H9 (cell line): ENCODE data around the gene TM7SF3. TPM values are rescaled to one million over a fixed set of nuclear protein-coding genes. Genes with fewer than 3 reads are reported as not detected.

Experiments
- DNase-seq: peaks from one replicate; pipeline ENCODE4 v3.0.0-alpha.2; 2017
- H2AFZ ChIP-seq: one replicate; pipeline ENCODE4 v1.6.1; 2013; ENCODE audit warnings: mild to moderate bottlenecking, low read length, control low read depth, moderate library complexity
- H2AK5ac ChIP-seq: 2 replicates; pipeline ENCODE4 v1.6.1; 2013; ENCODE audit warnings: low read length, control low read depth, mixed read lengths; ENCODE audit not compliant: insufficient read length
- H2BK120ac ChIP-seq: one replicate; pipeline ENCODE4 v1.6.1; 2013; ENCODE audit warnings: low read depth, mild to moderate bottlenecking, low read length, control low read depth, inconsistent platforms; ENCODE audit not compliant: poor library complexity, severe bottlenecking
- H2BK12ac ChIP-seq: 2 replicates; pipeline ENCODE4 v1.6.1; 2013; ENCODE audit warnings: low read length, control low read depth, mixed read lengths, low read depth; ENCODE audit not compliant: insufficient read length
- H2BK15ac ChIP-seq: 2 replicates; pipeline ENCODE4 v1.6.1; 2013; ENCODE audit warnings: low read depth, low read length, control low read depth
- H2BK20ac ChIP-seq: one replicate; pipeline ENCODE4 v1.6.1; 2013; ENCODE audit warnings: low read depth, mild to moderate bottlenecking, low read length, control low read depth, inconsistent platforms; ENCODE audit not compliant: poor library complexity, severe bottlenecking
- H2BK5ac ChIP-seq: 2 replicates; pipeline ENCODE4 v1.6.1; 2013; ENCODE audit warnings: low read length, control low read depth, mixed read lengths; ENCODE audit not compliant: insufficient read length
- H3K14ac ChIP-seq: 2 replicates; pipeline ENCODE4 v1.6.1; 2013; ENCODE audit warnings: low read length, control low read depth; ENCODE audit not compliant: insufficient read depth
- H3K18ac ChIP-seq: 2 replicates; pipeline ENCODE4 v1.6.1; 2013; ENCODE audit warnings: low read depth, mild to moderate bottlenecking, mixed read lengths, low read length, control low read depth; ENCODE audit not compliant: insufficient read length
- H3K23ac ChIP-seq: 2 replicates; pipeline ENCODE4 v1.6.1; 2013; ENCODE audit warnings: low read length, control low read depth, mixed read lengths, low read depth; ENCODE audit not compliant: insufficient read length
- H3K23me2 ChIP-seq: 2 replicates; pipeline ENCODE4 v1.6.1; 2013; ENCODE audit warnings: low read depth, mild to moderate bottlenecking, mixed read lengths, low read length, control low read depth; ENCODE audit not compliant: insufficient read length, poor library complexity, severe bottlenecking
- H3K27ac ChIP-seq: 2 replicates; pipeline ENCODE4 v1.5.1; 2013; ENCODE audit warnings: low read length, control low read depth, mixed read lengths, low read depth; ENCODE audit not compliant: insufficient read length
- H3K27me3 ChIP-seq: 2 replicates; pipeline ENCODE4 v1.6.1; 2013; ENCODE audit warnings: low read length, control low read depth, inconsistent platforms; ENCODE audit not compliant: insufficient read depth
- H3K4ac ChIP-seq: 2 replicates; pipeline ENCODE4 v1.6.1; 2013; ENCODE audit warnings: low read depth, mild to moderate bottlenecking, control low read depth, inconsistent platforms, low read length, moderate library complexity
- H3K4me1 ChIP-seq: 2 replicates; pipeline ENCODE4 v1.6.1; 2013; ENCODE audit warnings: low read length, control low read depth, inconsistent platforms; ENCODE audit not compliant: insufficient read depth
- H3K4me2 ChIP-seq: 2 replicates; pipeline ENCODE4 v1.6.1; 2013; ENCODE audit warnings: low read length, control low read depth, mixed read lengths; ENCODE audit not compliant: insufficient read length, insufficient read depth
- H3K56ac ChIP-seq: 2 replicates; pipeline ENCODE4 v1.6.1; 2013; ENCODE audit warnings: low read depth, mild to moderate bottlenecking, mixed read lengths, low read length, control low read depth; ENCODE audit not compliant: insufficient read length
- H3K79me1 ChIP-seq: 2 replicates; pipeline ENCODE4 v1.6.1; 2013; ENCODE audit warnings: low read depth, mild to moderate bottlenecking, moderate library complexity, low read length, control low read depth, inconsistent platforms; ENCODE audit not compliant: insufficient read depth, poor library complexity, severe bottlenecking
- H3K79me2 ChIP-seq: 2 replicates; pipeline ENCODE4 v1.6.1; 2013; ENCODE audit warnings: low read length, control low read depth, inconsistent platforms; ENCODE audit not compliant: insufficient read depth
- H3K9ac ChIP-seq: 2 replicates; pipeline ENCODE4 v1.6.1; 2013; ENCODE audit warnings: low read length, control low read depth, mixed read lengths; ENCODE audit not compliant: insufficient read length; ENCODE audit errors: extremely low read depth
- H3K9me3 ChIP-seq: one replicate; pipeline ENCODE4 v1.6.1; 2013; ENCODE audit warnings: low read depth, low read length, inconsistent platforms; ENCODE audit not compliant: control insufficient read depth
- H3T11ph ChIP-seq: one replicate; pipeline ENCODE4 v1.6.1; 2013; ENCODE audit warnings: mild to moderate bottlenecking, low read length, control low read depth, inconsistent platforms
- H4K20me1 ChIP-seq: one replicate; pipeline ENCODE4 v1.6.1; 2013; ENCODE audit not compliant: control insufficient read depth, insufficient read length, insufficient read depth
- H4K5ac ChIP-seq: 2 replicates; pipeline ENCODE4 v1.6.1; 2013; ENCODE audit warnings: low read depth, mild to moderate bottlenecking, mixed read lengths, low read length, control low read depth; ENCODE audit not compliant: insufficient read length
- H4K8ac ChIP-seq: replicated peaks from 2 replicates; pipeline ENCODE4 v1.6.1; 2013; ENCODE audit warnings: low read length, control low read depth, mixed read lengths, low read depth; ENCODE audit not compliant: insufficient read length
- H4K91ac ChIP-seq: 2 replicates; pipeline ENCODE4 v1.6.1; 2013; ENCODE audit warnings: low read depth, mild to moderate bottlenecking, moderate library complexity, mixed read lengths, low read length, control low read depth; ENCODE audit not compliant: insufficient read length
- H3K27ac Mint-ChIP-seq, 3 experiments: 2 replicates in 2 of 3; 3 replicates in 1 of 3; pipeline ENCODE4 v1.8.0; 2020 to 2021; ENCODE audit warnings: mixed read lengths in 3 of 3, mild to moderate bottlenecking in 1 of 3, moderate library complexity in 1 of 3
- H3K27me3 Mint-ChIP-seq: 2 replicates; pipeline ENCODE4 v1.8.0; 2021; ENCODE audit warnings: low read depth, mild to moderate bottlenecking, moderate library complexity, mixed read lengths
- H3K36me3 Mint-ChIP-seq, 3 experiments: 2 replicates in 2 of 3; 3 replicates in 1 of 3; pipeline ENCODE4 v1.8.0; 2020 to 2021; ENCODE audit warnings: low read depth in 3 of 3, mixed read lengths in 3 of 3; ENCODE audit not compliant: insufficient read depth in 1 of 3
- H3K4me1 Mint-ChIP-seq, 2 experiments: 2 replicates each; pipeline ENCODE4 v1.8.0; 2020; ENCODE audit warnings: mixed read lengths in 2 of 2
- H3K4me3 Mint-ChIP-seq, 2 experiments: 2 replicates in 1 of 2; 3 replicates in 1 of 2; pipeline ENCODE4 v1.8.0; 2020 to 2021; ENCODE audit warnings: mild to moderate bottlenecking in 2 of 2, mixed read lengths in 2 of 2, moderate library complexity in 1 of 2
- H3K9me3 Mint-ChIP-seq, 2 experiments: 2 replicates in 1 of 2; 3 replicates in 1 of 2; pipeline ENCODE4 v1.8.0; 2020; ENCODE audit warnings: mild to moderate bottlenecking in 2 of 2, mixed read lengths in 2 of 2, moderate library complexity in 1 of 2
- CTCF ChIP-seq: fragments of 200-600 bp; sonication (generic); conservative IDR thresholded peaks from 3 replicates; pipeline ENCODE4 v1.8.0; 2021; ENCODE audit warnings: antibody characterized with exemption, mild to moderate bottlenecking
- WGBS: extraction: QIAGEN DNeasy Blood & Tissue Kit; methylation state at CpG from one replicate; pipeline ENCODE4 v1.1.7; 2013; ENCODE audit warnings: missing lambda C conversion rate, low lambda C conversion rate, mixed read lengths; ENCODE audit not compliant: insufficient read length; ENCODE audit errors: extremely low coverage; 5-methylcytosine and 5-hydroxymethylcytosine counted together
- total RNA-seq: library from RNA; stranded (reverse); gene quantifications from 2 replicates; pipeline ENCODE4 v1.2.1, GENCODE V29; 2021

Gene TM7SF3
- total RNA-seq, 1 experiment from 2014 or later, result 74.9 TPM

- H3K23ac ChIP-seq, result no peak overlapping the region
- no peak for TF ChIP-seq CTCF
- WGBS, result no CpG with 5 or more reads among the region's 3 CpGs
- H2BK20ac ChIP-seq, result no peak overlapping the region
- H4K8ac ChIP-seq, result no peak overlapping the region
- no peak overlapping the region for H4K91ac ChIP-seq
- H3K9me3 Mint-ChIP-seq, result peaks cover 0 to 1% of the 10 kb centered on the region in 2 experiments; a peak in 1 of 5 replicates
- no peaks in the 10 kb centered on the region for H3K23me2 ChIP-seq
- no peak overlapping the region for H2BK12ac ChIP-seq
- no peak overlapping the region for H2BK5ac ChIP-seq
- no peaks in the 10 kb centered on the region for H3K4me1 ChIP-seq
- no peak overlapping the region for H3K56ac ChIP-seq
- no peaks in the 10 kb centered on the region for H3K9me3 ChIP-seq
- no peak for DNase-seq
- no peak overlapping the region for H3T11ph ChIP-seq
- no peaks in the 10 kb centered on the region for H3K79me1 ChIP-seq
- no peak overlapping the region for H3K27ac Mint-ChIP-seq
- H3K36me3 Mint-ChIP-seq, result no peaks in the 10 kb centered on the region
- no peaks in the 10 kb centered on the region for H3K79me2 ChIP-seq
- H4K20me1 ChIP-seq, result no peaks in the 10 kb centered on the region
- no peaks in the 10 kb centered on the region for H3K27me3 Mint-ChIP-seq
- no peak overlapping the region for H3K18ac ChIP-seq
- H4K5ac ChIP-seq, result no peak overlapping the region
- H3K4me3 Mint-ChIP-seq, result no peak overlapping the region
- H3K4me2 ChIP-seq, result no peak overlapping the region
- H3K14ac ChIP-seq, result no peak overlapping the region
- H3K27me3 ChIP-seq, result no peaks in the 10 kb centered on the region
- no peak overlapping the region for H3K27ac ChIP-seq
- no peak overlapping the region for H2BK15ac ChIP-seq
- no peak overlapping the region for H2BK120ac ChIP-seq
- no peak overlapping the region for H2AFZ ChIP-seq
- no peak overlapping the region for H3K4ac ChIP-seq
- H3K9ac ChIP-seq, result no peak overlapping the region
- H3K4me1 Mint-ChIP-seq, result no peaks in the 10 kb centered on the region
- H2AK5ac ChIP-seq, result no peak overlapping the region
Observed at GRCh38 chr12:27057543-27057942, 43.4 kb upstream of the TM7SF3 start.
